ENCODE measurements around the gene MARCHF10. TPM values are rescaled to one million over a fixed set of nuclear protein-coding genes. Genes with fewer than 3 reads are reported as not detected.

MARCHF10 gene
- total RNA-seq, 4 donors from 2014 or later: 0.19 TPM; not detected in 3

DNA sequence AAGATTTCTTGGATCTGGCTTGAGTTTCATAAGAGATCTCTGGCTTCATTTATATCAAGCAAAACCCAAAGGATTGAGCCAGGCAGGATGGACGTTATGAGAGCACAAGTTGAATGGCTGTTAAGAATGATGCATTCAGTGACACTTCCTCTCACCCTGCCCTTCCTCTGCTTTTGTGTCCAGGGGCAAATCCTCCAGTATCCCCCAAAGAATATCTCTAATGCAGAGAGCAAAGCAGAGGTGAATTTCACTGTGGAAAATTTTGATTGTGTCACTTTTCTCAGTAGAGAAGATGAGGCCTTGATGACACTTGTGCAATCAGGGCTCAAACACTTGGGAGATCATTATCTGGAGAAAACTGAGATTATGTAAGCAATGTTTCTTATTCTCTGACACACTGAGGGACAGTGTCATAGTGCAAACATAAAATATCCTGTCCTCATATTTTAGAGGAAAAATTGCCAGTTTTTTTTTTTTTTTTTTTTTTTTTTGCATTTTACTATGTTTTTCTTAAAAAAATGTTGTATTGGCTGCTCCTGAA is 25.3 kb downstream of the MARCHF10 start:
- H3K4me1 ChIP-seq: no peaks in the 10 kb centered on the region
- H3K36me3 ChIP-seq: no peaks in the 10 kb centered on the region
- no peak overlapping the region for H3K4me3 ChIP-seq
- no peak for ATAC-seq
- H3K9me3 ChIP-seq: peaks cover 0 to 8% (median 0%) of the 10 kb centered on the region in 3 donors
- 71 to 100% methylated on average over 1 of the region's 1 CpG for WGBS, 2 donors (ENCODE audit: low coverage in 1 of 2)
- H3K27ac ChIP-seq: no peak overlapping the region
- no peaks in the 10 kb centered on the region for H3K27me3 ChIP-seq
- TF ChIP-seq POLR2A (IDR thresholded peaks at IDR 0.05) (no peak), EP300 (IDR thresholded peaks at IDR 0.05) (no peak), POLR2AphosphoS5 (IDR thresholded peaks at IDR 0.05) (no peak)
- TF ChIP-seq, protein P1, sequence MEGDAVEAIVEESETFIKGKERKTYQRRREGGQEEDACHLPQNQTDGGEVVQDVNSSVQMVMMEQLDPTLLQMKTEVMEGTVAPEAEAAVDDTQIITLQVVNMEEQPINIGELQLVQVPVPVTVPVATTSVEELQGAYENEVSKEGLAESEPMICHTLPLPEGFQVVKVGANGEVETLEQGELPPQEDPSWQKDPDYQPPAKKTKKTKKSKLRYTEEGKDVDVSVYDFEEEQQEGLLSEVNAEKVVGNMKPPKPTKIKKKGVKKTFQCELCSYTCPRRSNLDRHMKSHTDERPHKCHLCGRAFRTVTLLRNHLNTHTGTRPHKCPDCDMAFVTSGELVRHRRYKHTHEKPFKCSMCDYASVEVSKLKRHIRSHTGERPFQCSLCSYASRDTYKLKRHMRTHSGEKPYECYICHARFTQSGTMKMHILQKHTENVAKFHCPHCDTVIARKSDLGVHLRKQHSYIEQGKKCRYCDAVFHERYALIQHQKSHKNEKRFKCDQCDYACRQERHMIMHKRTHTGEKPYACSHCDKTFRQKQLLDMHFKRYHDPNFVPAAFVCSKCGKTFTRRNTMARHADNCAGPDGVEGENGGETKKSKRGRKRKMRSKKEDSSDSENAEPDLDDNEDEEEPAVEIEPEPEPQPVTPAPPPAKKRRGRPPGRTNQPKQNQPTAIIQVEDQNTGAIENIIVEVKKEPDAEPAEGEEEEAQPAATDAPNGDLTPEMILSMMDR (IDR thresholded peaks at IDR 0.05): no peak

DNA sequence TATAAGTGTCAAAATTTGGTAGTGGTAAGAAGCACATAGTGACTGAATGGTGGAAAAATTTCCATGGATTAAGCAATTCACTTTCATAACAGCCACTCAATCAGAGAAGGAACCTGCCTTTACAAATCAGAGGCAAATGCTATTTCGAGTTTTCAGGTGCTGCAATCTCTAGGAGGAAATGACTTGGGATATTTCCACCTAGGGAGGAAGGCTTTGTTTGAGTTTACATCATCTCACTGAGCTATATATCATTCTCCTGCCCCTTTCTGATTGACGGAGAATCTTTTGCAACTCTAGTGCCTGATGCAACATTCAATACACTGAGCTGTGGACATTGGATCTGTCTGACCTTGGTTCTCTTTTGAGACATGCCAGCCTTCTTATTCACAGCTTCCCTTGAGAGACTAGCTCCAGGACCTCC is 26.3 kb downstream of the MARCHF10 start:
- Histone ChIP-seq H3K9me3 (peaks cover 0 to 8% (median 0%) of the 10 kb centered on the region in 3 donors), H3K4me3 (no peak overlapping the region), H3K27ac (no peak overlapping the region), H3K36me3 (no peaks in the 10 kb centered on the region), H3K4me1 (no peaks in the 10 kb centered on the region), H3K27me3 (no peaks in the 10 kb centered on the region)
- ATAC-seq: no peak
- no peak for TF ChIP-seq EP300 (IDR thresholded peaks at IDR 0.05)
- TF ChIP-seq, protein P1 (IDR thresholded peaks at IDR 0.05): no peak
- no peak for TF ChIP-seq POLR2AphosphoS5 (IDR thresholded peaks at IDR 0.05)
- no peak for TF ChIP-seq POLR2A (IDR thresholded peaks at IDR 0.05)
- 86 to 89% methylated on average over 2 of the region's 2 CpGs for WGBS, 2 donors (ENCODE audit: low coverage in 1 of 2)

GRCh38 chr17:62781356-62781755 is 26.8 kb downstream of the MARCHF10 start:
- TF ChIP-seq EP300 (IDR thresholded peaks at IDR 0.05) (no peak), POLR2AphosphoS5 (IDR thresholded peaks at IDR 0.05) (no peak), POLR2A (IDR thresholded peaks at IDR 0.05) (no peak)
- TF ChIP-seq, protein P1 (IDR thresholded peaks at IDR 0.05): no peak
- Histone ChIP-seq H3K4me1 (no peaks in the 10 kb centered on the region), H3K27ac (no peak overlapping the region), H3K9me3 (peaks cover 0 to 8% (median 0%) of the 10 kb centered on the region in 3 donors), H3K27me3 (no peaks in the 10 kb centered on the region), H3K4me3 (no peak overlapping the region), H3K36me3 (no peaks in the 10 kb centered on the region)
- 73 to 77% methylated on average over 2 to 3 of the region's 3 CpGs for WGBS, 2 donors (ENCODE audit: low coverage in 1 of 2)
- ATAC-seq: no peak

- Histone ChIP-seq H3K4me1 (no peaks in the 10 kb centered on the region), H3K27me3 (no peaks in the 10 kb centered on the region), H3K9me3 (peaks cover 0 to 8% (median 0%) of the 10 kb centered on the region in 3 donors), H3K4me3 (no peak overlapping the region), H3K27ac (no peak overlapping the region), H3K36me3 (no peaks in the 10 kb centered on the region)
- 84 to 85% methylated on average over 5 to 6 of the region's 6 CpGs for WGBS, 2 donors (ENCODE audit: low coverage in 1 of 2)
- TF ChIP-seq POLR2AphosphoS5 (IDR thresholded peaks at IDR 0.05) (no peak), POLR2A (IDR thresholded peaks at IDR 0.05) (no peak), EP300 (IDR thresholded peaks at IDR 0.05) (no peak)
- TF ChIP-seq, protein P1 (IDR thresholded peaks at IDR 0.05): no peak
- ATAC-seq: no peak
These were observed 27.2 kb downstream of the MARCHF10 start for GRCh38 chr17:62780951-62781350.

- TF ChIP-seq EP300 (IDR thresholded peaks at IDR 0.05) (no peak), POLR2A (IDR thresholded peaks at IDR 0.05) (no peak), POLR2AphosphoS5 (IDR thresholded peaks at IDR 0.05) (no peak)
- TF ChIP-seq, protein P1 (IDR thresholded peaks at IDR 0.05): no peak
- no peak for ATAC-seq
- H3K4me3 ChIP-seq: no peak overlapping the region
- H3K36me3 ChIP-seq: no peaks in the 10 kb centered on the region
- no peaks in the 10 kb centered on the region for H3K4me1 ChIP-seq
- WGBS, 2 donors (ENCODE audit: low coverage in 1 of 2): 58 to 83% methylated on average over 2 to 7 of the region's 7 CpGs
- H3K9me3 ChIP-seq: peaks cover 0 to 8% (median 0%) of the 10 kb centered on the region in 3 donors
- no peaks in the 10 kb centered on the region for H3K27me3 ChIP-seq
- H3K27ac ChIP-seq: no peak overlapping the region
These were observed 27.8 kb downstream of the MARCHF10 start for GRCh38 chr17:62780269-62780668.
